Bronchial epithelial cell (primary cell): ENCODE measurements around the gene METTL24. TPM values are rescaled to one million over a fixed set of nuclear protein-coding genes. Genes with fewer than 3 reads are reported as not detected.

Experiments
- DNase-seq: peaks from one replicate; pipeline ENCODE4 v3.0.0-alpha.2; 2010; ENCODE audit warnings: low read depth
- FAIRE-seq: peaks from 2 replicates; lab custom pipeline; 2011; peaks lifted over from hg19 to GRCh38; lab: Jason Lieb, UNC
- H3K27me3 ChIP-seq: 2 replicates; pipeline ENCODE4 v1.5.1; 2011; ENCODE audit warnings: low read length; ENCODE audit not compliant: control insufficient read depth, insufficient read depth
- H3K36me3 ChIP-seq: 2 replicates; pipeline ENCODE4 v1.5.1; 2011; ENCODE audit warnings: low read length; ENCODE audit not compliant: control insufficient read depth, insufficient read depth
- H3K4me3 ChIP-seq: 2 replicates; pipeline ENCODE4 v1.5.1; 2011; ENCODE audit warnings: mild to moderate bottlenecking, low read depth, low read length, control low read depth
- CTCF ChIP-seq: IDR thresholded peaks from 2 replicates; pipeline ENCODE4 v1.5.1; 2011; ENCODE audit warnings: mild to moderate bottlenecking, moderate library complexity, low read length, control low read depth, inconsistent platforms; ENCODE audit not compliant: insufficient read depth, severe bottlenecking
- total RNA-seq: library from RNA; depleted of rRNA; stranded (reverse); fragments of >200 nt; gene quantifications from 2 replicates; pipeline ENCODE4 v1.2.1, GENCODE V29; 2014

METTL24 gene
- total RNA-seq, 1 donor from 2014 or later: not detected

- no peak overlapping the region for H3K4me3 ChIP-seq
- FAIRE-seq (no peak), DNase-seq (no peak)
- peaks cover 8% of the 10 kb centered on the region for H3K27me3 ChIP-seq
- H3K36me3 ChIP-seq: no peaks in the 10 kb centered on the region
- no peak for TF ChIP-seq CTCF
Observed at GRCh38 chr6:110366975-110367374, 8.8 kb upstream of the METTL24 start.

- H3K27me3 ChIP-seq: peaks cover 8% of the 10 kb centered on the region
- no peak overlapping the region for H3K4me3 ChIP-seq
- DNase-seq (no peak), FAIRE-seq (no peak)
- no peak for TF ChIP-seq CTCF
- no peaks in the 10 kb centered on the region for H3K36me3 ChIP-seq
Observed at GRCh38 chr6:110366256-110366655, 8.1 kb upstream of the METTL24 start.

GRCh38 chr6:110364364-110365105 lies 6.4 kb upstream of the METTL24 start:
- TF ChIP-seq CTCF: no peak
- DNase-seq (no peak), FAIRE-seq (no peak)
- H3K27me3 ChIP-seq: peaks cover 8% of the 10 kb centered on the region
- H3K36me3 ChIP-seq: no peaks in the 10 kb centered on the region
- no peak overlapping the region for H3K4me3 ChIP-seq

GRCh38 chr6:110363748-110364147 lies 5.6 kb upstream of the METTL24 start:
- TF ChIP-seq CTCF: no peak
- no peak for FAIRE-seq
- no peaks in the 10 kb centered on the region for H3K36me3 ChIP-seq
- no peak overlapping the region for H3K4me3 ChIP-seq
- DNase-seq: no peak
- H3K27me3 ChIP-seq: peaks cover 13% of the 10 kb centered on the region

GRCh38 chr6:110360676-110361075 lies 2.5 kb upstream of the METTL24 start:
- H3K27me3 ChIP-seq: peaks cover 18% of the 10 kb centered on the region
- H3K4me3 ChIP-seq: no peak overlapping the region
- FAIRE-seq (no peak), DNase-seq (no peak)
- TF ChIP-seq CTCF: no peak
- H3K36me3 ChIP-seq: no peaks in the 10 kb centered on the region

GRCh38 chr6:110359556-110359955 lies 1.4 kb upstream of the METTL24 start:
- no peak for TF ChIP-seq CTCF
- no peak overlapping the region for H3K4me3 ChIP-seq
- FAIRE-seq (no peak), DNase-seq (no peak)
- peaks cover 18% of the 10 kb centered on the region for H3K27me3 ChIP-seq
- no peaks in the 10 kb centered on the region for H3K36me3 ChIP-seq
